ENCODE measurements around the gene EFNA1.
"Not testable (repeated sequence)": the region's sequence is repeated elsewhere in the genome, so short reads cannot be mapped to it uniquely, and the experiment has no call there.

Gene EFNA1

DNA sequence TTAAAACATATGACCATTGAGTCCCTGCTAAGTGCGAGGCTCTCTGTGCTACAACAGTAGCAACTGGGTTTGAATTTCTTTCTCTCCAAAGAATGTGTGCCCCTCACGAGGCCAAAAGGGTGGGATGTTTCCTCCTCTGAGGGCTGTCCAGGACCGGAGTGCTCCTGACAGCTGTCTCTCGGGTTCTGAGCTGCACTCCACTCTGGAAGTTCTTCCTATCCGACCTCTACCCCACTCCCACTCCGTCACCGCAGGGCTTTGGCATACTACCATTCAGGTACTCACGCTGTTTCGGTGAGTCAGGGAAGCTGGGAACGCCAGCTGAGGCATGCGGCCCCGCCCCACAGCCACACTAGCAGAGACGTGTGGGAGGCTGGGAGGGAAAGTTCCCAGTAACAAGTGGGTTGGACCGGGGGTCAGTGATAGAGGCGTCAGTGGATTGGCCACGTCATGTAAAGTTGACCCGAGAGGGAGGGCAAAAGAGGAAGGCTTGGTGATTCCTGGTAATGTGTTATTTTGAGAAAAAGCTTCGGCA is 7.3 kb downstream of the EFNA1 start:
- peak overlapping the region; percentile 98 for H3K27ac ChIP-seq (ENCODE audit: low read length)
- H3K4me1 ChIP-seq (ENCODE audit: control insufficient read depth, insufficient read depth, low read length), result peaks cover 53% of the 10 kb centered on the region
- H3K4me3 ChIP-seq (ENCODE audit: low read length in 2 of 2), result peak overlapping the region; percentile 75 to 95
- no peaks in the 10 kb centered on the region for H3K27me3 ChIP-seq (ENCODE audit: control insufficient read depth in 1 of 2, insufficient read depth in 2 of 2, low read length in 2 of 2)
- H3K9ac ChIP-seq (ENCODE audit: low read length in 2 of 2), result peak overlapping the region; percentile 97 to 99
- no peaks in the 10 kb centered on the region for H3K9me3 ChIP-seq (ENCODE audit: control insufficient read depth in 2 of 2, low read length in 2 of 2)
- peaks cover 24 to 30% of the 10 kb centered on the region in 2 donors for H3K36me3 ChIP-seq (ENCODE audit: control insufficient read depth in 2 of 2, insufficient read depth in 2 of 2, low read length in 2 of 2)

DNA sequence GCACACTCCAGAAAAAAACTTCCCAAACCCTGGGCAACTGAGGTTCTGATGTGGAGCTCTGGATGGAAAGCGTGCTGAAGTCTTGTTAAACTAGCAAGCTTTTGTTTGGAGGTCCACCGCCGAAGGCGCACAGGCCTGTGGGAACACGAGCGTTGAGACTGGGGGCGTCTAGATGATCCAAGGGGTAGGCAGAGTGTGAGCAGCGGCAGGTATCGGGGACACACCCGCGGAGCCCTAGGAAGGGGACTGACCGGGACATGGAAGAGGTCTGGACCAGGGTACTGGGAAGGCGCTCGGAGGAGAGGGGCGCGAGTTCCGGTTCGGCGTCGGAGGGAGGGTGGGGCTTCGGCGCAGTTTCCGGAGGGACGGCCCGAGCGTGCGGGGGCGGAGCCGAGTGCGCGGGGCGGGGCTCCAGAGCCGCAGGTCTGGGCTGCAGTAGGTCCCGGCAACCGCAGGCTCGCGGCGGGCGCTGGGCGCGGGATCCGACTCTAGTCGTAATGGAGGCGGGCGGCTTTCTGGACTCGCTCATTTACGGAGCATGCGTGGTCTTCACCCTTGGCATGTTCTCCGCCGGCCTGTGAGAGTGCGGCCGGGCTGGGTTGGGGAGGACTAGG is 7.8 kb downstream of the EFNA1 start, which contains the start of gene SLC50A1:
TSS of gene SLC50A1 (plus strand) at position 438 of the 614 bp plus-strand sequence. CDS start at position 498, 60 bp downstream.
- Histone ChIP-seq H3K9me3 (ENCODE audit: control insufficient read depth in 2 of 2, low read length in 2 of 2) (no peaks in the 10 kb centered on the region), H3K9ac (ENCODE audit: low read length in 2 of 2) (peak within 1 kb of the TSS; percentile 97 to 99), H3K27me3 (ENCODE audit: control insufficient read depth in 1 of 2, insufficient read depth in 2 of 2, low read length in 2 of 2) (no peaks in the 10 kb centered on the region), H3K36me3 (ENCODE audit: control insufficient read depth in 2 of 2, insufficient read depth in 2 of 2, low read length in 2 of 2) (peaks cover 24 to 30% of the 10 kb centered on the region in 2 donors), H3K4me1 (ENCODE audit: control insufficient read depth, insufficient read depth, low read length) (peaks cover 48% of the 10 kb centered on the region), H3K4me3 (ENCODE audit: low read length in 2 of 2) (peak within 1 kb of the TSS; percentile 89 to 95), H3K27ac (ENCODE audit: low read length) (peak within 1 kb of the TSS; percentile 98)

DNA sequence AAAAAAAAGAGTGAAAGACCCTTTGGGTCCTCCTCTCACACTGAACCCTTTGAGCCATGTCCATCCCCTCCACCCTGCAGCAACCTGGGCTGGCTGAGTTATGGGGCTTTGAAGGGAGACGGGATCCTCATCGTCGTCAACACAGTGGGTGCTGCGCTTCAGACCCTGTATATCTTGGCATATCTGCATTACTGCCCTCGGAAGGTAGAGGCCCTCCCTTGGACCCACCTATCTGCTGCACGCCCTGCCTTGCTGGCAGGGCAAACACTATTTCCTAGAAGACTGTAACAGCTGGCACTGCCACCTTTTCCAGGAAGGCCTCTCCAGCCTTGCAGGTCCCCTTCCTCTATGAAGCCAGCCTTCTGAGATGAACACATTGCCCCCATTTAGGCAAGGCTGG is 9.1 kb downstream of the EFNA1 start:
- Histone ChIP-seq H3K4me3 (ENCODE audit: low read length in 2 of 2) (peak overlapping the region in 1 of 2 donors; percentile 64), H3K9ac (ENCODE audit: low read length in 2 of 2) (peak overlapping the region in 1 of 2 donors; percentile 55), H3K27ac (ENCODE audit: low read length) (peak overlapping the region; percentile 98), H3K4me1 (ENCODE audit: control insufficient read depth, insufficient read depth, low read length) (peaks cover 36% of the 10 kb centered on the region), H3K27me3 (ENCODE audit: control insufficient read depth in 1 of 2, insufficient read depth in 2 of 2, low read length in 2 of 2) (no peaks in the 10 kb centered on the region), H3K9me3 (ENCODE audit: control insufficient read depth in 2 of 2, low read length in 2 of 2) (no peaks in the 10 kb centered on the region), H3K36me3 (ENCODE audit: control insufficient read depth in 2 of 2, insufficient read depth in 2 of 2, low read length in 2 of 2) (peaks cover 21 to 25% of the 10 kb centered on the region in 2 donors)

DNA sequence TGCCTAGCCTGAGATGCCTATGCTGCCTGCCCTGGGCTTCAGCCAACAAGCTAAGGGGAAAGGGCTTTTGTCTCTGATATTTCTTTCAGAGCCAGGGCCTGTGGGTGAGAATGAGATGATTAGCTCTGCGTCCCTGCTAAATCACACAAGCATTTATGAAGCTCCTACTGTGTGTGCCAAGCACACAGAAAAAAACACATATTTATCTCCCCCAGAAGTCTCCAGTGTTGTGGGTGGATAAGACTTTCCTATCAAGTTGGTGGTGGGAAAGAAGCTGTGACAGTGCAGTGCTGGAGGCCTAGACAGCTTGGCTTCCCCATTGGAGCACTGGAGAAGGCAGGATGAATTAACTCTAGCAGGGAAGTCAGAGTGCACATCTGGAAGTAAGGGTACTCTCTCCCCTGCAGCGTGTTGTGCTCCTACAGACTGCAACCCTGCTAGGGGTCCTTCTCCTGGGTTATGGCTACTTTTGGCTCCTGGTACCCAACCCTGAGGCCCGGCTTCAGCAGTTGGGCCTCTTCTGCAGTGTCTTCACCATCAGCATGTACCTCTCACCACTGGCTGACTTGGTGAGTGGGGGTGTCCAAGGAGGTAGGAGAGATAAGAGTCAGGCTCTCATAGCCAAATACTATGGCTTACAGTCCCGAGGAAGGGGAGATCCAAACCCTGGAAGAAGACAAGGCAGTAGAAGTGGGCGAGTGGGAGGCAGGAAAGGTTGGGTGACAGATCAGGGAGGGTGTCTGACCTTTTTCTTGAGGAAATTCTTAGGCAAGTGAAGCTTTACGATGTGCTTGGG is 9.7 kb downstream of the EFNA1 start:
- H3K9me3 ChIP-seq (ENCODE audit: control insufficient read depth in 2 of 2, low read length in 2 of 2), result no peaks in the 10 kb centered on the region
- H3K27me3 ChIP-seq (ENCODE audit: control insufficient read depth in 1 of 2, insufficient read depth in 2 of 2, low read length in 2 of 2), result no peaks in the 10 kb centered on the region
- peak overlapping the region in 1 of 2 donors; percentile 55 for H3K9ac ChIP-seq (ENCODE audit: low read length in 2 of 2)
- no peak overlapping the region for H3K27ac ChIP-seq (ENCODE audit: low read length)
- H3K4me3 ChIP-seq (ENCODE audit: low read length in 2 of 2), result peak overlapping the region in 1 of 2 donors; percentile 64
- peaks cover 33% of the 10 kb centered on the region for H3K4me1 ChIP-seq (ENCODE audit: control insufficient read depth, insufficient read depth, low read length)
- H3K36me3 ChIP-seq (ENCODE audit: control insufficient read depth in 2 of 2, insufficient read depth in 2 of 2, low read length in 2 of 2), result peaks cover 19 to 23% of the 10 kb centered on the region in 2 donors

DNA sequence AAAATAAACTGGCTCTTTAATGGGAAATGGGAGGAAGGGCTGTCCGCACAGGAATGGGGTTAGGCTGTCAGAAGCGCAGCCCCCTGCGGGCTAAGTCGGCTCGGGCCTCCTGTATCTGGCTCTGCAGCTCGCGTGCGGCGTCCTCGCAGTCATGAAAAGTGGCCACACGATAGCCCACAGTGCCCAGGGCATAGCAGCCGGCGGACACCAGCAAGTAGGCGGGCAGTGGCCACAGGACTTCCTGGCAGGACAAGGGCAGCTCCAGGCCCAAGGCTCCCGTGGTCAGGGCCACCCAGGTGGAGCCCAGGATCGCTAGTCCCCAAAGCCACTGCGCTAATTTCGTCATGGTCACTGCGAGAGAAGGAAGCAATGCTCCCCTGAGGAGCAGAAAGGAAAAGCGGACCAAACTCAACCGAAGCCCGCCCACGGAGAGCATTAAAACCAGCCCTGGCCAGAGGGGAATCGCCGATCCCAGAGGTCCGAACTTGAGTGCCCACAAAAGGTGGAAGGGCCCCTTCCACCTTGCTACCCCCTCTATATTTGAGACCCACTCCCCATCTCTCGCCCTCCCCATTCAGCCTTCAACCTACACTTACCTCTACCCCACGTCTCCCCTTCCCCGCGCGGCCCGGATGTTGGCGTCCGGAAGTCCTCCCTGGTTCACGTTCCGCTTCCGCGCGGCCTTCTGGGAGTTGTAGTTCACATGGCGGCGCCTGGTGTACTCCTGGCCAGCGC is 12.4 kb downstream of the EFNA1 start, which contains the start of gene DPM3:
TSS of gene DPM3 (minus strand) at position 637 of the 735 bp plus-strand sequence. CDS start at position 346, 291 bp downstream.
- peak within 1 kb of the TSS; percentile 85 to 96 for H3K4me3 ChIP-seq (ENCODE audit: low read length in 2 of 2)
- H3K36me3 ChIP-seq (ENCODE audit: control insufficient read depth in 2 of 2, insufficient read depth in 2 of 2, low read length in 2 of 2), result peaks cover 0 to 7% of the 10 kb centered on the region in 2 donors
- H3K27ac ChIP-seq (ENCODE audit: low read length), result peak within 1 kb of the TSS; percentile 82
- no peaks in the 10 kb centered on the region for H3K9me3 ChIP-seq (ENCODE audit: control insufficient read depth in 2 of 2, low read length in 2 of 2)
- H3K9ac ChIP-seq (ENCODE audit: low read length in 2 of 2), result peak within 1 kb of the TSS; percentile 81 to 96
- peaks cover 24% of the 10 kb centered on the region for H3K4me1 ChIP-seq (ENCODE audit: control insufficient read depth, insufficient read depth, low read length)
- H3K27me3 ChIP-seq (ENCODE audit: control insufficient read depth in 1 of 2, insufficient read depth in 2 of 2, low read length in 2 of 2), result no peaks in the 10 kb centered on the region

DNA sequence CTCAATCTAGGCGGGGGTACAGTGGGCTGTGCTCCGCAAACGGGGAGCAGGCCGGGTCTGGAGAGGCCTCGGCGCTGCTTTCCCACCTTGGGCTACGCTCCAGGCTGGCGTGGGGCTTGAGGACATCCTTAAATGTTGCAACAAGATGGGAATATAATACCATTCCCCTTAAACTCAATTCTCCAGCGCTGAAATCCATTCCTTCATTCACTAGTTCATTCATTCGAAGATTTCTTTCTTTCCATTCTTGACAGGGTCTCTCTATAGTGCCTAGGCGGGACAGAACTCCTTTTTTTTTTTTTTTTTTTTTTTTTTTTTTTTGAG is 12.9 kb downstream of the EFNA1 start:
- no peak overlapping the region for H3K9ac ChIP-seq (ENCODE audit: low read length in 2 of 2)
- H3K36me3 ChIP-seq (ENCODE audit: control insufficient read depth in 2 of 2, insufficient read depth in 2 of 2, low read length in 2 of 2), result peaks cover 0 to 7% of the 10 kb centered on the region in 2 donors
- no peaks in the 10 kb centered on the region for H3K27me3 ChIP-seq (ENCODE audit: control insufficient read depth in 1 of 2, insufficient read depth in 2 of 2, low read length in 2 of 2)
- H3K9me3 ChIP-seq (ENCODE audit: control insufficient read depth in 2 of 2, low read length in 2 of 2), result no peaks in the 10 kb centered on the region
- H3K4me3 ChIP-seq (ENCODE audit: low read length in 2 of 2), result peak overlapping the region; percentile 85 to 96
- H3K4me1 ChIP-seq (ENCODE audit: control insufficient read depth, insufficient read depth, low read length), result peaks cover 21% of the 10 kb centered on the region
- H3K27ac ChIP-seq (ENCODE audit: low read length), result peak overlapping the region; percentile 82

DNA sequence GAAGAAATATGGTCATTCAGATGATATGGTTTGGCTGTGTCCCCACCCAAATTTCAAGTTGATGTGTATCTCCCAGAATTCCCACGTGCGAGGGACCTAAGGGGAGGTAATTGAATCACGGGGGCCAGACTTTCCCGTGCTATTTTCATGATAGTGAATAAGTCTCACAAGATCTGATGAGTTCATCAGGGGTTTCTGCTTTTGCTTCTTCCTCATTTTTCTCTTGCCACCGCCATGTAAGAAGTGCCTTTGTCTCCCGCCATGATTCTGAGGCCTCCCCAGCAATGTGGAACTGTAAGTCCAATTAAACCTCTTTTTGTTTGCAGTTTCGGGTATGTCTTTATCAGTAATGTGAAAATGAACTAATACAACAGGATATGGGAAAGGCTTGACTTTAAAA is 14.1 kb downstream of the EFNA1 start:
- peaks cover 18% of the 10 kb centered on the region for H3K4me1 ChIP-seq (ENCODE audit: control insufficient read depth, insufficient read depth, low read length)
- peaks cover 0 to 7% of the 10 kb centered on the region in 2 donors for H3K36me3 ChIP-seq (ENCODE audit: control insufficient read depth in 2 of 2, insufficient read depth in 2 of 2, low read length in 2 of 2)
- H3K27me3 ChIP-seq (ENCODE audit: control insufficient read depth in 1 of 2, insufficient read depth in 2 of 2, low read length in 2 of 2), result peaks cover 0 to 2% of the 10 kb centered on the region in 2 donors
- H3K4me3 ChIP-seq (ENCODE audit: low read length in 2 of 2), result no peak overlapping the region
- no peaks in the 10 kb centered on the region for H3K9me3 ChIP-seq (ENCODE audit: control insufficient read depth in 2 of 2, low read length in 2 of 2)
- no peak overlapping the region for H3K27ac ChIP-seq (ENCODE audit: low read length)
- no peak overlapping the region for H3K9ac ChIP-seq (ENCODE audit: low read length in 2 of 2)

DNA sequence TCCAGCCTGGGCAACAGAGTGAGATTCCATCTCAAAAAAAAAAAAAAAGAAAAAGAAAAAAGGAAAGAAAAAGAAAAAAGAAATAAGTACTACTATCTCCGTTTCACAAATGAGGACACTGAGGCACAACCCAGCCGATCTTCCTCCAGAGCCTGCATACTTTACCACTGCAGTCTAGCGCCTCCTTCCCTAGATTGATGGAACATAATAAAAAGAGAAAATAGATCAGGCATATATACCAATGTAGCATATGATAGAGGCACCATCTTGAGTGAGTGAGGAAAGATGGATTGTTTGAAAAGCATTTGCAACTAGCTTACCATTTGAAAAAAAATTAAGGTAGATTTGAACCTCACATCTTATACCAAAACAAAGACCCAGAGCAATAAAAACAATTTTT is 17.8 kb downstream of the EFNA1 start:
- H3K27me3 ChIP-seq (ENCODE audit: control insufficient read depth in 1 of 2, insufficient read depth in 2 of 2, low read length in 2 of 2), result peaks cover 0 to 2% of the 10 kb centered on the region in 2 donors

DNA sequence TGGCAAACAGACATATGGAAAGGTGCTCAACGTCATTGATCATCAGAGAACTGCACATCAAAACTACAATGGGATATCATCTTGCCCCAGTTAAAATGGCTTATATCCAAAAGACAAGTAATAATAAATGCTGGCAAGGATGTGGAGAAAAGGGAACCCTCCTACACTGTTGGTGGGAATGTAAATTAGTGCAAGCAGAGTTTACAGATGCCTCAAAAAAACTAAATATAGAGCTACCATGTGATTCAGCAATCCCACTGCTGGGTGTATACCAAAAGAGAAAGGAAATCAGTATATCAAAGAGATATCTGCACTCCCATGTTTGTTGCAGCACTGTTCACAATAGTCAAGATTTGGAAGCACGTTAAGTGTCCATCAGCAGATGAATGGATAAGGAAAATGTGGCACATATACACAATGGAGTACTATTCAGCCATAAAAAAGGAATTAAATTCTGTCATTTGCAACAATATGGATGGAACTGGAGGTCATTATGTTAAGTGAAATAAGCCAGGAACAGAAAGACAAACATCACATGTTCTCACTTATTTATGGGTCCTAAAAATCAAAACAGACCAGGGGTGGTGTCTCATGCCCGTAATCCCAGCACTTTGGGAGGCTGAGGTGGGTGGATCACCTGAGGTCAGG is 28.4 kb downstream of the EFNA1 start:
- H3K36me3 ChIP-seq (ENCODE audit: control insufficient read depth in 2 of 2, insufficient read depth in 2 of 2, low read length in 2 of 2); H3K27ac ChIP-seq (ENCODE audit: low read length); H3K4me1 ChIP-seq (ENCODE audit: control insufficient read depth, insufficient read depth, low read length); H3K4me3 ChIP-seq (ENCODE audit: low read length in 2 of 2); H3K9me3 ChIP-seq (ENCODE audit: control insufficient read depth in 2 of 2, low read length in 2 of 2); H3K9ac ChIP-seq (ENCODE audit: low read length in 2 of 2); H3K27me3 ChIP-seq (ENCODE audit: control insufficient read depth in 1 of 2, insufficient read depth in 2 of 2, low read length in 2 of 2): not testable (repeated sequence)

More for the DNA sequence above, 17.8 kb downstream of the EFNA1 start:
- H3K4me3 ChIP-seq (ENCODE audit: low read length in 2 of 2), result no peak overlapping the region
- no peaks in the 10 kb centered on the region for H3K36me3 ChIP-seq (ENCODE audit: control insufficient read depth in 2 of 2, insufficient read depth in 2 of 2, low read length in 2 of 2)
- no peaks in the 10 kb centered on the region for H3K9me3 ChIP-seq (ENCODE audit: control insufficient read depth in 2 of 2, low read length in 2 of 2)
- H3K27ac ChIP-seq (ENCODE audit: low read length), result no peak overlapping the region
- H3K9ac ChIP-seq (ENCODE audit: low read length in 2 of 2), result no peak overlapping the region
- H3K4me1 ChIP-seq (ENCODE audit: control insufficient read depth, insufficient read depth, low read length), result no peaks in the 10 kb centered on the region

DNA sequence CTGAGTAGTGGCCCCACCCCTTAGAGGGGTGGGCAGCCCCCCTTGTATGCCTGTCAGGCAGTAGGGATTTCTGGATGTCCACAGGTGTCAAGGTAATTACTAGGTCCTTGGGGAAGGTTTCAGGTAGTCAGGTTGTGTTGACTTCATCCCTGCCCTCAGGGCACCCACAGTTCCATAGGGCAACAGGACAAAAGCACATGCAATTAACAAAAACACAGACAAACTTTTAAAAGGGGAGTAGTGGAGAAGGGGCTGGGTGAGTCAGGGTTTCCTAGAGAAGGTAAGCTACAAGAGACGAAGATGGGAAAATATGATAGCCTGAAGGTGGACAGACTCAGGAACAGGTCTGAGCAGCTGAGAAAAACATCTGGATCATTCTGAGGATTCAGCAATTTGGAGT is 31.3 kb downstream of the EFNA1 start:
- Histone ChIP-seq H3K4me1 (ENCODE audit: control insufficient read depth, insufficient read depth, low read length) (no peaks in the 10 kb centered on the region), H3K9ac (ENCODE audit: low read length in 2 of 2) (no peak overlapping the region), H3K36me3 (ENCODE audit: control insufficient read depth in 2 of 2, insufficient read depth in 2 of 2, low read length in 2 of 2) (no peaks in the 10 kb centered on the region), H3K27ac (ENCODE audit: low read length) (no peak overlapping the region), H3K27me3 (ENCODE audit: control insufficient read depth in 1 of 2, insufficient read depth in 2 of 2, low read length in 2 of 2) (no peaks in the 10 kb centered on the region), H3K9me3 (ENCODE audit: control insufficient read depth in 2 of 2, low read length in 2 of 2) (no peaks in the 10 kb centered on the region), H3K4me3 (ENCODE audit: low read length in 2 of 2) (no peak overlapping the region)

Data from stomach smooth muscle (tissue), 2 donors.